SK-N-SH (cell line): ENCODE data around the gene AKR1C1. TPM values are rescaled to one million over a fixed set of nuclear protein-coding genes. Genes with fewer than 3 reads are reported as not detected.
"Not testable (repeated sequence)": the region's sequence is repeated elsewhere in the genome, so short reads cannot be mapped to it uniquely, and the experiment has no call there.

Experiments
- CTCF ChIA-PET: fragments of 300-600, 350-600 bp; formaldehyde crosslinking; extraction: SDS; loops from one replicate; lab custom pipeline; 2021; lab: Yijun Ruan, JAX
- POLR2A ChIA-PET: fragments of 350-600 bp; sonication (Branson Sonifier 250); formaldehyde crosslinking; extraction: SDS; loops from one replicate; lab custom pipeline; 2020; ENCODE audit warnings: antibody characterized with exemption, inconsistent platforms; lab: Yijun Ruan, JAX
- DNase-seq: peaks from one replicate; pipeline ENCODE4 v3.0.0; 2012
- H2AFZ ChIP-seq: fragments of 200-600 bp; sonication (generic); 2 replicates; pipeline ENCODE4 v1.8.1; 2016; ENCODE audit warnings: antibody characterized with exemption, mild to moderate bottlenecking, low read depth
- H3F3A ChIP-seq: fragments of 200-600 bp; sonication (generic); replicated peaks from 2 replicates; pipeline ENCODE3; 2016; ENCODE audit warnings: antibody characterized with exemption, mild to moderate bottlenecking; ENCODE audit not compliant: insufficient read depth
- H3K27ac ChIP-seq, 2 experiments: fragments of 200-500 bp in 1 of 2; fragments of 200-600 bp in 1 of 2; sonication (Bioruptor generic) in 1 of 2; sonication (generic), shearing (Covaris generic) in 1 of 2; 2 replicates each; pipeline versions ENCODE4 v1.5.1 to v1.6.1; 2014 to 2016; ENCODE audit warnings: low read depth in 2 of 2, inconsistent platforms in 1 of 2, low read length in 1 of 2, mild to moderate bottlenecking in 1 of 2, mixed read lengths in 1 of 2
- H3K27me3 ChIP-seq: fragments of 200-600 bp; sonication (generic), shearing (Covaris generic); 2 replicates; pipeline ENCODE4 v1.6.1; 2016; ENCODE audit warnings: mixed run types; ENCODE audit not compliant: insufficient read depth
- H3K36me3 ChIP-seq, 2 experiments: fragments of 200-500 bp in 1 of 2; fragments of 200-600 bp in 1 of 2; sonication (Bioruptor generic) in 1 of 2; sonication (generic) in 1 of 2; replicated peaks in 1 of 2; 2 replicates each; pipeline versions ENCODE3 to v1.5.1; 2014 to 2016; ENCODE audit warnings: low read length in 1 of 2, mild to moderate bottlenecking in 1 of 2; ENCODE audit not compliant: insufficient read depth in 2 of 2, control insufficient read depth in 1 of 2
- H3K4me1 ChIP-seq, 2 experiments: fragments of 200-500 bp in 1 of 2; fragments of 200-600 bp in 1 of 2; sonication (Bioruptor generic) in 1 of 2; sonication (generic), shearing (Covaris generic) in 1 of 2; 2 replicates each; pipeline versions ENCODE4 v1.5.1 to v1.6.1; 2014 to 2016; ENCODE audit warnings: low read depth in 1 of 2, low read length in 1 of 2, mixed run types in 1 of 2; ENCODE audit not compliant: insufficient read depth in 2 of 2, control insufficient read depth in 1 of 2
- H3K4me2 ChIP-seq: fragments of 200-600 bp; sonication (generic), shearing (Covaris generic); 2 replicates; pipeline ENCODE4 v1.6.1; 2017; ENCODE audit warnings: mixed run types
- H3K4me3 ChIP-seq, 2 experiments: fragments of 200-500 bp in 1 of 2; fragments of 200-600 bp in 1 of 2; sonication (Bioruptor generic) in 1 of 2; sonication (generic), shearing (Covaris generic) in 1 of 2; 2 replicates each; pipeline versions ENCODE4 v1.5.1 to v1.8.1; 2014 to 2016; ENCODE audit warnings: low read depth in 2 of 2, inconsistent platforms in 1 of 2, low read length in 1 of 2, mild to moderate bottlenecking in 1 of 2, mixed read lengths in 1 of 2, moderate library complexity in 1 of 2
- H3K79me2 ChIP-seq: fragments of 200-600 bp; sonication (generic); 2 replicates; pipeline ENCODE4 v1.8.1; 2017; ENCODE audit warnings: mild to moderate bottlenecking; ENCODE audit not compliant: insufficient read depth
- H3K9ac ChIP-seq: fragments of 200-600 bp; sonication (generic); 2 replicates; pipeline ENCODE4 v1.6.1; 2017; ENCODE audit warnings: mixed run types
- H3K9me2 ChIP-seq: fragments of 200-600 bp; sonication (generic); 2 replicates; pipeline ENCODE4 v1.6.1; 2017; ENCODE audit warnings: mixed run types
- H3K9me3 ChIP-seq: fragments of 200-600 bp; sonication (generic); 2 replicates; pipeline ENCODE4 v1.6.1; 2017; ENCODE audit warnings: mixed run types, mild to moderate bottlenecking, moderate library complexity
- H4K20me1 ChIP-seq: fragments of 200-600 bp; sonication (generic); 2 replicates; pipeline ENCODE4 v1.6.1; 2017; ENCODE audit warnings: mild to moderate bottlenecking, mixed run types; ENCODE audit not compliant: insufficient read depth
- WGBS: methylation state at CpG from one replicate; pipeline ENCODE4 v1.1.6; 2017; ENCODE audit warnings: low lambda C conversion rate; 5-methylcytosine and 5-hydroxymethylcytosine counted together
- polyA plus RNA-seq, 3 experiments: library from polyadenylated mRNA; depleted of rRNA; stranded (reverse); fragments of >200 nt; gene quantifications; 2 replicates each; pipeline ENCODE4 v1.2.3, GENCODE V29; 2012
- small RNA-seq, 7 experiments: library from RNA; depleted of rRNA; stranded (forward); fragments of <200 nt; gene quantifications; one replicate each; pipeline ENCODE3, GENCODE V24; 2012

Gene AKR1C1
- polyA plus RNA-seq, 1 of the 3 experiments (the other 2 are of a cell fraction): 1.3 TPM

DNA sequence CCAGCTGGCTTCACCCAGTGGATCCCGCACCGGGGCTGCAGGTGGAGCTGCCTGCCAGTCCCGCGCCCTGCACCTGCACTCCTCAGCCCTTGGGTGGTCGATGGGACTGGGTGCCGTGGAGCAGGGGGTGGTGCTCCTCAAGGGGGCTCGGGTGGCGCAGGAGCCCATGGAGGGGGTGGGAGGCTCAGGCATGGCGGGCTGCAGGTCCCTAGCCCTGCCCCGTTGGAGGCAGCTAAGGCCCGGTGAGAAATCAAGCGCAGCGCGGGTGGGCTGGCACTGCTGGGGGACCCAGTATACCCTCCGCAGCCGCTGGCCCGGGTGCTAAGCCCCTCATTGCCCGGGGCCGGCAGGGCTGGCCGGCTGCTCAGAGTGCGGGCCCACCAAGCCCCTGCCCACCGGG lies 69.2 kb downstream of the AKR1C1 start:
- H3K9me2 ChIP-seq, H3K4me3 ChIP-seq, DNase-seq, POLR2A ChIA-PET, H3K36me3 ChIP-seq, H3F3A ChIP-seq, H3K27me3 ChIP-seq, H2AFZ ChIP-seq, H3K27ac ChIP-seq, CTCF ChIA-PET, H3K9me3 ChIP-seq, H3K9ac ChIP-seq, H3K4me1 ChIP-seq, H4K20me1 ChIP-seq, H3K4me2 ChIP-seq, H3K79me2 ChIP-seq: not testable (repeated sequence)
- no CpG with 5 or more reads among the region's 22 CpGs for WGBS

Small RNA genes within 50 kb of the gene (small RNA-seq; reads per million reads assigned to genes)
- 0 reads per million in 7 experiments for gene RF00096

Other genes with a start within 250 kb of the AKR1C1 start
- 5.8 and 6.9 TPM in 2 replicates for gene AKR1E2, start 137.2 kb upstream of the AKR1C1 start, polyA plus RNA-seq (2012; rRNA removed)
- not detected in 2 replicates for gene AKR1C2, start 40.4 kb downstream of the AKR1C1 start, polyA plus RNA-seq (2012; rRNA removed)
- gene AKR1C3, start 131.0 kb downstream of the AKR1C1 start, polyA plus RNA-seq (2012; rRNA removed): 0.28 and 0.70 TPM in 2 replicates
- not detected in 2 replicates for gene AKR1C8, start 221.7 kb downstream of the AKR1C1 start, polyA plus RNA-seq (2012; rRNA removed)
- not detected in 2 replicates for gene AKR1C4, start 233.4 kb downstream of the AKR1C1 start, polyA plus RNA-seq (2012; rRNA removed)